CD14-positive monocyte (primary cell): ENCODE data around the gene CDH11. TPM values are rescaled to one million over a fixed set of nuclear protein-coding genes. Genes with fewer than 3 reads are reported as not detected.

ENCODE experiments used
- DNase-seq, 3 donors: peaks; one replicate each; pipeline ENCODE4 v3.0.0-alpha.2; 2011 to 2022
- H2AFZ ChIP-seq: 2 replicates; pipeline ENCODE4 v1.6.0; 2012; ENCODE audit warnings: mild to moderate bottlenecking, low read depth, low read length, inconsistent platforms; ENCODE audit not compliant: insufficient read depth, poor library complexity, severe bottlenecking
- H3K27ac ChIP-seq, 2 donors: 1 replicate in 1 of 2; 2 replicates in 1 of 2; pipeline ENCODE4 v1.5.1; 2012 to 2013; ENCODE audit warnings: low read length in 2 of 2, control low read depth in 1 of 2, inconsistent platforms in 1 of 2, low read depth in 1 of 2, mild to moderate bottlenecking in 1 of 2
- H3K27me3 ChIP-seq, 2 donors: one replicate each; pipeline versions ENCODE4 v1.6.0 to v1.6.1; 2011 to 2013; ENCODE audit warnings: low read length in 2 of 2; ENCODE audit not compliant: control insufficient read depth in 2 of 2, insufficient read depth in 2 of 2
- H3K36me3 ChIP-seq, 2 donors: replicated peaks in 1 of 2; 1 replicate in 1 of 2; 2 replicates in 1 of 2; pipeline versions ENCODE4 v1.5.1 to v1.6.1; 2012 to 2013; ENCODE audit warnings: low read length in 2 of 2, control low read depth in 1 of 2, inconsistent platforms in 1 of 2, mild to moderate bottlenecking in 1 of 2; ENCODE audit not compliant: insufficient read depth in 2 of 2, control insufficient read depth in 1 of 2
- H3K4me1 ChIP-seq, 2 donors: 1 replicate in 1 of 2; 2 replicates in 1 of 2; pipeline versions ENCODE4 v1.5.1 to v1.6.1; 2012 to 2013; ENCODE audit warnings: low read length in 2 of 2, control low read depth in 1 of 2, inconsistent platforms in 1 of 2, mild to moderate bottlenecking in 1 of 2, moderate library complexity in 1 of 2; ENCODE audit not compliant: insufficient read depth in 2 of 2, control insufficient read depth in 1 of 2
- H3K4me2 ChIP-seq: replicated peaks from 2 replicates; pipeline ENCODE3; 2012; ENCODE audit warnings: low read length, moderate library complexity, mild to moderate bottlenecking; ENCODE audit not compliant: poor library complexity, severe bottlenecking; ENCODE audit errors: extremely low read depth
- H3K4me3 ChIP-seq, 3 experiments: fragments of 200-600 bp in 1 of 3; sonication (generic) in 1 of 3; replicated peaks in 1 of 3; 1 replicate in 2 of 3; 2 replicates in 1 of 3; pipeline ENCODE4 v1.5.1; 2011 to 2013; ENCODE audit warnings: low read length in 3 of 3, mild to moderate bottlenecking in 3 of 3, control low read depth in 2 of 3, low read depth in 2 of 3, inconsistent platforms in 1 of 3, moderate library complexity in 1 of 3
- H3K79me2 ChIP-seq: 2 replicates; pipeline ENCODE4 v1.6.0; 2012; ENCODE audit warnings: mild to moderate bottlenecking, control low read depth, inconsistent platforms, low read length, moderate library complexity; ENCODE audit not compliant: insufficient read depth
- H3K9ac ChIP-seq: 2 replicates; pipeline ENCODE4 v1.6.0; 2017; ENCODE audit warnings: low read length, mild to moderate bottlenecking; ENCODE audit not compliant: insufficient read depth, poor library complexity, severe bottlenecking
- H3K9me3 ChIP-seq, 2 donors: replicated peaks in 1 of 2; 1 replicate in 1 of 2; 2 replicates in 1 of 2; pipeline versions ENCODE4 v1.5.1 to v1.6.1; 2012 to 2013; ENCODE audit warnings: low read length in 2 of 2, control low read depth in 1 of 2; ENCODE audit not compliant: control insufficient read depth in 1 of 2, insufficient read depth in 1 of 2
- H4K20me1 ChIP-seq: 2 replicates; pipeline ENCODE4 v1.6.0; 2012; ENCODE audit warnings: mild to moderate bottlenecking, low read length, control low read depth, moderate library complexity; ENCODE audit not compliant: insufficient read depth
- H3K27ac Mint-ChIP-seq, 7 donors: one replicate each; pipeline ENCODE4 v1.8.0; 2020; ENCODE audit warnings: mild to moderate bottlenecking in 7 of 7, mixed read lengths in 7 of 7, moderate library complexity in 6 of 7, inconsistent platforms in 2 of 7
- H3K27me3 Mint-ChIP-seq, 3 donors: one replicate each; pipeline ENCODE4 v1.8.0; 2021 to 2022; ENCODE audit warnings: low read depth in 3 of 3, mild to moderate bottlenecking in 3 of 3, mixed read lengths in 3 of 3, moderate library complexity in 3 of 3, inconsistent platforms in 1 of 3
- H3K36me3 Mint-ChIP-seq, 2 donors: one replicate each; pipeline ENCODE4 v1.8.0; 2020; ENCODE audit warnings: mixed read lengths in 2 of 2, inconsistent platforms in 1 of 2, mild to moderate bottlenecking in 1 of 2
- H3K4me1 Mint-ChIP-seq: one replicate; pipeline ENCODE4 v1.8.0; 2020; ENCODE audit warnings: mild to moderate bottlenecking, mixed read lengths
- H3K4me3 Mint-ChIP-seq, 2 donors: one replicate each; pipeline ENCODE4 v1.8.0; 2020; ENCODE audit warnings: mild to moderate bottlenecking in 2 of 2, mixed read lengths in 2 of 2, moderate library complexity in 1 of 2
- H3K9me3 Mint-ChIP-seq, 7 donors: one replicate each; pipeline ENCODE4 v1.8.0; 2020 to 2022; ENCODE audit warnings: mixed read lengths in 7 of 7, mild to moderate bottlenecking in 6 of 7, moderate library complexity in 6 of 7, inconsistent platforms in 2 of 7
- CTCF ChIP-seq: fragments of 200-600 bp; IDR thresholded peaks from one replicate; pipeline ENCODE4 v1.8.0; 2022; ENCODE audit warnings: antibody characterized with exemption, mild to moderate bottlenecking
- WGBS: methylation state at CpG from one replicate; pipeline ENCODE4 v1.1.5; 2013; ENCODE audit warnings: missing lambda C conversion rate; ENCODE audit not compliant: insufficient coverage; 5-methylcytosine and 5-hydroxymethylcytosine counted together
- intact Hi-C, 2 donors: fragments of 100-400 bp; cut with micrococcal nuclease; formaldehyde crosslinking; loops; one replicate each; pipeline versions ENCODE4 v1.15.0 to v1.15.1; 2023
- polyA plus RNA-seq, 3 donors: library from polyadenylated mRNA; depleted of rRNA in 1 of 3; unstranded in 2 of 3; stranded (reverse) in 1 of 3; fragments of 300-500 nt in 2 of 3; fragments of >200 nt in 1 of 3; fragmentation: Illumina TruSeq in 2 of 3; gene quantifications; 1 replicate in 2 of 3; 2 replicates in 1 of 3; pipeline ENCODE4 v1.2.3, GENCODE V29; 2012 to 2021

Gene CDH11
- polyA plus RNA-seq, 3 donors: not detected

GRCh38 chr16:64971171-64971570 is 150.7 kb downstream of the CDH11 start:
- no peaks in the 10 kb centered on the region for H3K79me2 ChIP-seq
- H3K4me2 ChIP-seq: no peak overlapping the region
- H3K4me3 ChIP-seq: no peak overlapping the region
- H3K36me3 ChIP-seq: no peaks in the 10 kb centered on the region
- H3K27ac ChIP-seq: no peak overlapping the region
- Mint-ChIP-seq H3K4me1 (no peaks in the 10 kb centered on the region), H3K36me3 (no peaks in the 10 kb centered on the region), H3K9me3 (peaks cover 0 to 4% (median 0%) of the 10 kb centered on the region in 7 donors), H3K27me3 (no peaks in the 10 kb centered on the region), H3K27ac (no peak overlapping the region), H3K4me3 (no peak overlapping the region)
- no peak overlapping the region for H3K9ac ChIP-seq
- intact Hi-C loops: no loop called here
- H3K9me3 ChIP-seq: no peaks in the 10 kb centered on the region
- WGBS: 63% methylated on average over 1 of the region's 4 CpGs
- no peak for TF ChIP-seq CTCF
- no peaks in the 10 kb centered on the region for H3K4me1 ChIP-seq
- H4K20me1 ChIP-seq: no peaks in the 10 kb centered on the region
- no peak for DNase-seq
- H2AFZ ChIP-seq: no peak overlapping the region
- no peaks in the 10 kb centered on the region for H3K27me3 ChIP-seq

GRCh38 chr16:64969221-64969620 is 152.6 kb downstream of the CDH11 start:
- Histone ChIP-seq H3K27me3 (no peaks in the 10 kb centered on the region), H3K9ac (no peak overlapping the region), H3K27ac (no peak overlapping the region), H3K4me1 (no peaks in the 10 kb centered on the region), H4K20me1 (no peaks in the 10 kb centered on the region), H3K79me2 (no peaks in the 10 kb centered on the region), H3K4me2 (no peak overlapping the region), H3K36me3 (no peaks in the 10 kb centered on the region), H3K9me3 (no peaks in the 10 kb centered on the region), H2AFZ (no peak overlapping the region), H3K4me3 (no peak overlapping the region)
- Mint-ChIP-seq H3K4me3 (no peak overlapping the region), H3K4me1 (no peaks in the 10 kb centered on the region), H3K9me3 (peaks cover 0 to 4% (median 0%) of the 10 kb centered on the region in 7 donors), H3K27ac (no peak overlapping the region), H3K27me3 (no peaks in the 10 kb centered on the region), H3K36me3 (no peaks in the 10 kb centered on the region)
- WGBS: no CpG with 5 or more reads among the region's 1 CpG
- intact Hi-C loops: no loop called here
- no peak for TF ChIP-seq CTCF
- no peak for DNase-seq
